Kidney epithelial cell (primary cell): ENCODE data around the gene OR10H3. TPM values are rescaled to one million over a fixed set of nuclear protein-coding genes. Genes with fewer than 3 reads are reported as not detected.
"Not testable (repeated sequence)": the region's sequence is repeated elsewhere in the genome, so short reads cannot be mapped to it uniquely, and the experiment has no call there.

Experiments
- DNase-seq: peaks from one replicate; pipeline ENCODE4 v3.0.0-alpha.2; 2010; ENCODE audit warnings: low read depth
- H3K27me3 ChIP-seq: 2 replicates; pipeline ENCODE4 v1.6.0; 2011; ENCODE audit warnings: low read length; ENCODE audit not compliant: control insufficient read depth, insufficient read depth
- H3K36me3 ChIP-seq: 2 replicates; pipeline ENCODE4 v1.5.1; 2011; ENCODE audit warnings: low read length; ENCODE audit not compliant: control insufficient read depth, insufficient read depth
- H3K4me3 ChIP-seq: 2 replicates; pipeline ENCODE4 v1.5.1; 2011; ENCODE audit warnings: low read depth, mild to moderate bottlenecking, control low read depth, low read length
- total RNA-seq: library from RNA; depleted of rRNA; stranded (reverse); fragments of >200 nt; gene quantifications from 2 replicates; pipeline ENCODE4 v1.2.3, GENCODE V29; 2015
- TF ChIP-seq, protein P1 (sequence below): IDR thresholded peaks from 2 replicates; pipeline ENCODE4 v1.5.1; 2011; ENCODE audit warnings: mild to moderate bottlenecking, moderate library complexity, low read length, control low read depth, inconsistent platforms; ENCODE audit not compliant: insufficient read depth, poor library complexity, severe bottlenecking

OR10H3 gene
- total RNA-seq, 1 donor from 2014 or later = not detected

DNA sequence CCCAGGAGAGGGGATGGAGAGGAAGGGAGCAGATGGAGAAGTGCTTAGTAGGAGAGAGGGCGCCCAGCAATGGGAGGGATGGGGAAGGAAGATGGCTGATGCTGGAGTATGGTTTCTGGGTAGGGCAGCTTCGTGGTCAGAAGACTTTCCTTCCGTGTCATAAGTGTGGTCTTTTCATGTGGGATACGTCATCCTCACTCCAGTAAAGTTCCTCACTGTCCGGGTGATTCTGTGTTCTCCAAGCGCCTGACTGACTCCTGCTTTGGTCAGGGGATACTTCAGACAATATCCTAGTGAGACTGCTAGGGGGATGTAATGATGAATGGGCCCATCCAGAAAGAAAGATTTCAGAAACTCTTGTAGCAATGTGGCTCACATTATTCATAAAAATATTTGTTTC, 3.9 kb upstream of the OR10H3 start:
- TF ChIP-seq, protein P1, sequence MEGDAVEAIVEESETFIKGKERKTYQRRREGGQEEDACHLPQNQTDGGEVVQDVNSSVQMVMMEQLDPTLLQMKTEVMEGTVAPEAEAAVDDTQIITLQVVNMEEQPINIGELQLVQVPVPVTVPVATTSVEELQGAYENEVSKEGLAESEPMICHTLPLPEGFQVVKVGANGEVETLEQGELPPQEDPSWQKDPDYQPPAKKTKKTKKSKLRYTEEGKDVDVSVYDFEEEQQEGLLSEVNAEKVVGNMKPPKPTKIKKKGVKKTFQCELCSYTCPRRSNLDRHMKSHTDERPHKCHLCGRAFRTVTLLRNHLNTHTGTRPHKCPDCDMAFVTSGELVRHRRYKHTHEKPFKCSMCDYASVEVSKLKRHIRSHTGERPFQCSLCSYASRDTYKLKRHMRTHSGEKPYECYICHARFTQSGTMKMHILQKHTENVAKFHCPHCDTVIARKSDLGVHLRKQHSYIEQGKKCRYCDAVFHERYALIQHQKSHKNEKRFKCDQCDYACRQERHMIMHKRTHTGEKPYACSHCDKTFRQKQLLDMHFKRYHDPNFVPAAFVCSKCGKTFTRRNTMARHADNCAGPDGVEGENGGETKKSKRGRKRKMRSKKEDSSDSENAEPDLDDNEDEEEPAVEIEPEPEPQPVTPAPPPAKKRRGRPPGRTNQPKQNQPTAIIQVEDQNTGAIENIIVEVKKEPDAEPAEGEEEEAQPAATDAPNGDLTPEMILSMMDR = no peak
- Histone ChIP-seq H3K27me3 (no peaks in the 10 kb centered on the region), H3K36me3 (no peaks in the 10 kb centered on the region), H3K4me3 (no peak overlapping the region)
- no peak for DNase-seq

DNA sequence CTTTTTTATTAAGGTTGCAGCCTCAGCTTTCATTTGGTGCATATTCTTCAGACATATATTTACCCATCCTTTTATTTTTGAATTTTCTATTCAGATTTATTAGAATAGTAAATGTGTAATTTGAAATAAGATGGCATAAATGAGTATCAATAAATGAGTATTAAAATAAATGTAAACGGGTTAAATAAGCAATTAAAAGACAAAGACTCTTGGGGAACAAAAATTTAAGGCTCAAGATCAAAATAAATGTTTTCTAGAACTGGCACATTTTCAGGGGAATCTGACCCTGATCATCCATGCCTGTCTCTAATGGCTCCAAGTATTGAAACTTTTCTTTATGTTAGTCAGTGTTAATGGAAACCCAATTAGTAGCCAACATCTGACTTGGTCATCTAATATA, 3.0 kb downstream of the OR10H3 start:
- DNase-seq = no peak
- TF ChIP-seq, protein P1 = no peak
- Histone ChIP-seq H3K27me3 (no peaks in the 10 kb centered on the region), H3K36me3 (no peaks in the 10 kb centered on the region), H3K4me3 (no peak overlapping the region)

DNA sequence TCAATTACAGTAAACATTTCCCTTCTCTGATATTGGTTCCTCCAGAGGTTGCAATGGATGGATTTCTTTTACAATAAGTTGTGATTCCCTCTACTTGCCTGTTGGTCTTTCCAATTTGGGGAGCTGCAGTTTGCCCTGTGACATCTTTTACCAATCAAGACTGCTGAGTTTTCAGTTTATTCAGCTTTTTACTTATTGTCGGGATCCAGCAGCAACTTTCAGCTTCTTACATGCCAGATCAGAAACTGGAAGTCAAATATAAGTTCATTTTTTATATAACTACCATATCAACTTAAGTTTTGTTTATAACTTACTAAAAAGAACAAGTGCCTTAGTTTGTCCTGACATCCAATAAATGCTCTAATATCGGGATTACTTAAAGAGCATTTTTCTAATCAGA, 10.5 kb downstream of the OR10H3 start:
- H3K36me3 ChIP-seq = no peaks in the 10 kb centered on the region
- no peaks in the 10 kb centered on the region for H3K27me3 ChIP-seq
- TF ChIP-seq, protein P1 = no peak
- H3K4me3 ChIP-seq = no peak overlapping the region
- DNase-seq = no peak

DNA sequence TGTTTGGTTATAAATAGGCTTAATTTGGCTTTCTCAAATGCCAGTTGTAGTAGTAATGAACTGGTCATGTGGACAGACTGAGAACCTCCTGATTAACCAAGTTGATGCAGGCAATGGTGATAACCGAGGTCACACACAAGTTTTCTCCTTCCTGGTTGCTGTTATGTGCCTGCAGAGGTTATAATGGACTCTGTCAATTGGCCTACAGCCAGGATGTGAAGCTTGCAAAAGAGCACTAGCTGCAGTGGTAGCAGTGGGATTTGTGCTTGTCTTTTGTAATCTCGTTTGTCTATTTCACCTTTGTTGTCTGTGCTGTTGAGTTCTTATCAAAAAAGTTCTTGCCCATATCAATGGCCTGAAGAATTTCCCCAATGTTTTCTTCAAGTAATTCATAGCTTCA, 20.6 kb downstream of the OR10H3 start:
- Histone ChIP-seq H3K36me3 (no peaks in the 10 kb centered on the region), H3K27me3 (no peaks in the 10 kb centered on the region), H3K4me3 (no peak overlapping the region)
- DNase-seq = no peak
- TF ChIP-seq, protein P1 = no peak

DNA sequence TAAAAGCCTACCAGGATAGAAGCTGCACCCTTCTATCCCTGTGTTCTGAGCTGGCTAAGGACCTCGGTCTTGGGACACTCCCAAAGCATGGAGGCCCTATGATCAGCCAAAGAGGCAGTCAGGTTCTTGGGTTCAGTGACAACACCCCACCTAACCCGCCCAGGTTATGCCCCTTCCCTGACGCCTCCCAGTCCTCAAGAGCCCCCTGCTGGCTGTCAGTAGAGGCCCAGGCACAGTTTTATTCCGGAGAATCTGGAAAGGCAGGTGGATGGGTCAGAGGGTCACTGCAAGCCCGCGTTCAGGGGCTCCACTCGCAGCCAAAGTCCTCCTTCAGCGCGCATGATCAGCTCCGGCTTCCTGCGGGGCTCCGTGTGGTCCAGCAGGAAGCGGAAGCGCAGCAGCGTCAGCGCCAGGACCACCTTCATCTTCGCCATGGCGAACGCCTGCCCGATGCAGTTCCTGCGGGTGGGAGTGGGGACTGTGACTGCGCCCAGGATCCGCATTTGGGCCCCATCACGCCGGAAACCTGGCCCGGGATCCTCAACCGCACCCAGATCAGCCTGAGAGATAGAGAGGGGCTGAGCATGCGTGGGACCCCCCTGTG, 22.3 kb downstream of the OR10H3 start:
- Histone ChIP-seq H3K4me3 (no peak overlapping the region), H3K27me3 (no peaks in the 10 kb centered on the region), H3K36me3 (no peaks in the 10 kb centered on the region)
- TF ChIP-seq, protein P1 = no peak
- no peak for DNase-seq

- H3K27me3 ChIP-seq = no peaks in the 10 kb centered on the region
- no peak for DNase-seq
- no peaks in the 10 kb centered on the region for H3K36me3 ChIP-seq
- no peak overlapping the region for H3K4me3 ChIP-seq
- TF ChIP-seq, protein P1 = no peak
Observed at GRCh38 chr19:15769586-15769985, 31.8 kb downstream of the OR10H3 start.

- not testable (repeated sequence) for H3K36me3 ChIP-seq, H3K4me3 ChIP-seq, DNase-seq, H3K27me3 ChIP-seq
Observed at GRCh38 chr19:15774159-15774558, 36.4 kb downstream of the OR10H3 start.
